Stomach (tissue), 9 donors: ENCODE results near the gene PYGB. TPM values are rescaled to one million over a fixed set of nuclear protein-coding genes. Genes with fewer than 3 reads are reported as not detected.

Source experiments
- DNase-seq, 2 donors: peaks; one replicate each; pipeline versions ENCODE4 v3.0.0 to v3.0.0-alpha.2; 2013 to 2019
- H3K27ac ChIP-seq, 5 donors: fragments of 200-600 bp in 4 of 5; sonication (generic) in 4 of 5; one replicate each; pipeline ENCODE4 v1.5.1; 2013 to 2019; ENCODE audit warnings: mild to moderate bottlenecking in 1 of 5, moderate library complexity in 1 of 5
- H3K27me3 ChIP-seq, 3 donors: fragments of 200-600 bp; sonication (generic); one replicate each; pipeline ENCODE4 v1.5.1; 2017 to 2019; ENCODE audit warnings: mixed run types in 1 of 3
- H3K36me3 ChIP-seq, 4 donors: fragments of 200-600 bp; sonication (generic); 1 replicate in 3 of 4; 2 replicates in 1 of 4; pipeline ENCODE4 v1.5.1; 2016 to 2019
- H3K4me1 ChIP-seq, 4 donors: fragments of 200-600 bp; sonication (generic); one replicate each; pipeline ENCODE4 v1.5.1; 2016 to 2019
- H3K4me3 ChIP-seq, 4 donors: fragments of 200-600 bp; sonication (generic) in 3 of 4; one replicate each; pipeline ENCODE4 v1.5.1; 2016 to 2019; ENCODE audit warnings: mild to moderate bottlenecking in 1 of 4
- H3K9me3 ChIP-seq, 4 donors: fragments of 200-600 bp; sonication (generic); one replicate each; pipeline ENCODE4 v1.5.1; 2016 to 2019
- EP300 ChIP-seq: sonication (generic); formaldehyde crosslinking; IDR thresholded peaks from one replicate; pipeline ENCODE4 v1.6.1; 2017; ENCODE audit warnings: antibody characterized with exemption
- POLR2A ChIP-seq, 4 donors: fragments of 450-650 bp; IDR thresholded peaks; one replicate each; pipeline ENCODE4 v1.6.1; 2016; ENCODE audit warnings: antibody characterized with exemption in 4 of 4, control low read depth in 2 of 4, mild to moderate bottlenecking in 1 of 4, moderate library complexity in 1 of 4
- POLR2AphosphoS5 ChIP-seq, 3 donors: sonication (generic); formaldehyde crosslinking; IDR thresholded peaks; one replicate each; pipeline ENCODE4 v1.6.1; 2016; ENCODE audit warnings: antibody characterized with exemption in 3 of 3
- WGBS, 5 donors: extraction: QIAGEN DNeasy Blood & Tissue Kit in 3 of 5; methylation state at CpG; one replicate each; pipeline versions ENCODE4 v1.1.5 to v1.1.7; 2013 to 2018; 5-methylcytosine and 5-hydroxymethylcytosine counted together
- intact Hi-C: fragments of 100-400 bp; cut with DNase I; formaldehyde crosslinking; loops from one replicate; pipeline ENCODE4 v1.15.1; 2023; ENCODE audit warnings: low total_unique reads
- polyA plus RNA-seq, 3 donors: library from polyadenylated mRNA; stranded (reverse); fragments of 200-250 nt; gene quantifications; one replicate each; pipeline ENCODE4 v1.2.3, GENCODE V29; 2013
- total RNA-seq, 5 donors: library from RNA; depleted of rRNA; stranded (reverse); fragments of >200 nt; gene quantifications; one replicate each; pipeline versions ENCODE4 v1.1.0 to v1.2.3, GENCODE V29; 2014 to 2016
- TF ChIP-seq, protein P1 (sequence below), 7 experiments: fragments of 450-650 bp in 4 of 7; fragments of 200-600 bp in 3 of 7; sonication (generic) in 3 of 7; IDR thresholded peaks; one replicate each; pipeline ENCODE4 v1.5.1; 2016 to 2019; ENCODE audit warnings: antibody characterized with exemption in 7 of 7, control low read depth in 2 of 7, mild to moderate bottlenecking in 1 of 7
- donor health status: healthy with polysubstance abuse.
- donor health status: Bipolar disorder and iron deficiency.
- donor health status: healthy.

Gene PYGB
- total and polyA plus RNA-seq, 8 donors, result 23.1 to 116 (median 49.5) TPM

DNA sequence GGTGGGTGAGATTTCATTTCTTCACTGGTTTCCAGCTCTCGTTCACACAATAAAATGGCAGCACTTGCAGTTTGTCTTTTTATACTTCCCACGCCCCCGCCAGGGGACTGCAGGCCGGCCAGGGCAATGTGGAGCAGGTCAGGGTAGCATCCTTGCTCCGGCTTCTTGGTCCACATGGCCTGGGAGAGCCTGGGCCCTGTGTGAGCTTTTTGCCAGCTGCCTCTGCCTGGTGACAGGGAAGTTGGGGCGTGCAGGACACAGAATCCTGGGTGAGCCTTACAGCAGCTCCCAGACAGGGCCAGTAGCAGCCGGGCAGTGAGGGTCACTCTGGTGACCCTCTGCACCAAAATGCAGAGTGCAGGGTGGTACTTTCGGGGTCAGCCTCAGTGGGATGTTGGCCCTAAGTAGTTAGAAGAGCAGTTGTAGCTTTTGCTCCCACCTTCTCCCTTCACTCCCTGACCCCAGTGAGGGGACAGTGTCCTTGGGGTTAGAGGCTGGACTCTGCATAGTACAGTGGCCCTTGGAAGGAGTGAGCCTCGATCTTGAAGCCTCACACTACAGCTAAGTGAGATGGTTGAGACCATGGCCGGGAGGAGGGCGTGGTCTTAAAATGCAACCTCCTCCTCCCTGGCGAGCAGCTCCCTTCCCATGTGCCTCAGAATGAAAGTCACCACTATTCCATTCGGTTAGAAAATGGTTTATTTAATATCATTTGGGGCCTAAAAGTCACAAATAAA lies 23.8 kb downstream of the PYGB start:
- Histone ChIP-seq H3K27me3 (no peaks in the 10 kb centered on the region), H3K36me3 (peaks cover 36 to 79% (median 77%) of the 10 kb centered on the region in 4 donors), H3K9me3 (no peaks in the 10 kb centered on the region), H3K27ac (no peak overlapping the region), H3K4me1 (no peaks in the 10 kb centered on the region), H3K4me3 (no peak overlapping the region)
- TF ChIP-seq POLR2A (IDR thresholded peaks at IDR 0.05) (no peak), EP300 (no peak), POLR2AphosphoS5 (IDR thresholded peaks at IDR 0.05) (no peak)
- TF ChIP-seq, protein P1, sequence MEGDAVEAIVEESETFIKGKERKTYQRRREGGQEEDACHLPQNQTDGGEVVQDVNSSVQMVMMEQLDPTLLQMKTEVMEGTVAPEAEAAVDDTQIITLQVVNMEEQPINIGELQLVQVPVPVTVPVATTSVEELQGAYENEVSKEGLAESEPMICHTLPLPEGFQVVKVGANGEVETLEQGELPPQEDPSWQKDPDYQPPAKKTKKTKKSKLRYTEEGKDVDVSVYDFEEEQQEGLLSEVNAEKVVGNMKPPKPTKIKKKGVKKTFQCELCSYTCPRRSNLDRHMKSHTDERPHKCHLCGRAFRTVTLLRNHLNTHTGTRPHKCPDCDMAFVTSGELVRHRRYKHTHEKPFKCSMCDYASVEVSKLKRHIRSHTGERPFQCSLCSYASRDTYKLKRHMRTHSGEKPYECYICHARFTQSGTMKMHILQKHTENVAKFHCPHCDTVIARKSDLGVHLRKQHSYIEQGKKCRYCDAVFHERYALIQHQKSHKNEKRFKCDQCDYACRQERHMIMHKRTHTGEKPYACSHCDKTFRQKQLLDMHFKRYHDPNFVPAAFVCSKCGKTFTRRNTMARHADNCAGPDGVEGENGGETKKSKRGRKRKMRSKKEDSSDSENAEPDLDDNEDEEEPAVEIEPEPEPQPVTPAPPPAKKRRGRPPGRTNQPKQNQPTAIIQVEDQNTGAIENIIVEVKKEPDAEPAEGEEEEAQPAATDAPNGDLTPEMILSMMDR (IDR thresholded peaks at IDR 0.05), result no peak
- peak in 1 of 2 donors; percentile 20 for DNase-seq
- intact Hi-C loops, result no loop called here
- 92 to 99% (median 94%) methylated on average over 13 of the region's 13 CpGs for WGBS, 5 donors

DNA sequence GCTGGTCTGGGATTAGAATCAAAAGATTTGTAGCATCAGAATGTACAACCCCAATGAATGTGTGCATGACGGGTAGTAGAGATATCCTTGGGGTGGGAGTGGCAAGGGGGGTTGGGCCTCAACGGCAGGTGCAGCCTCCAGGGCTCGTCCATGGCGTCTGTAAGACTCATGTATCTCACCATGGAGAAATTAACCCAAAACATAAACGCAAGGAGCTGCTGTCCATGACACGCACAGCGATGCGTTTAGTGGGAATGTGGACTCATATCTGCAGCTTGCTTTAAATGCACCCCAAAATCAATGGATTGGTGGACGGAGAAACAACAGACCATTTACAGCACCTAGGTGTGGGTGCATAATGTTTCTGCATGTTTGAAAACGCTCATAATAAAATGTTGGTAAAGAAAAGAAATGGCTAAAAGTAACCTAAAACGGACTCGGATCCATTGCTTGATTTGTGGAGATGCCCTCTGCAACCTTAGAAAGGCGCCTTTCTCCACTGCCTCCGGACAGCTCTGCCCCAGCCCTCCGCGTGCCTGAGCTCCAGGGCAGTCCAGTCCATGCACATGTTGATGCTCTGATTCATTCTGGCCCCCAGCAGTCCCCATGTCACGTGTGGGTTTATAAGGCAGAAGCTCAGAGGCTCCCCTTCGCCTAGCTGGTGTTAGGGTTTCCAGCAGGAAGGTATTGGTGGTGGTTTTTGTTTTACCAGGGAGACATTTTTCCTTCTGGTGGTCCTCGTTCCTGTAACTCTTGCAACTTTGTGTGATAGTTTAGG lies 24.5 kb downstream of the PYGB start:
- Histone ChIP-seq H3K27me3 (no peaks in the 10 kb centered on the region), H3K27ac (no peak overlapping the region), H3K36me3 (peaks cover 44 to 86% (median 85%) of the 10 kb centered on the region in 4 donors), H3K4me3 (no peak overlapping the region), H3K4me1 (no peaks in the 10 kb centered on the region), H3K9me3 (no peaks in the 10 kb centered on the region)
- TF ChIP-seq POLR2AphosphoS5 (IDR thresholded peaks at IDR 0.05) (no peak), POLR2A (IDR thresholded peaks at IDR 0.05) (no peak), EP300 (no peak)
- TF ChIP-seq, protein P1 (IDR thresholded peaks at IDR 0.05), result no peak
- peak in 1 of 2 donors; percentile 9 for DNase-seq
- intact Hi-C loops, result no loop called here
- 86 to 94% (median 90%) methylated on average over 19 of the region's 19 CpGs for WGBS, 5 donors

DNA sequence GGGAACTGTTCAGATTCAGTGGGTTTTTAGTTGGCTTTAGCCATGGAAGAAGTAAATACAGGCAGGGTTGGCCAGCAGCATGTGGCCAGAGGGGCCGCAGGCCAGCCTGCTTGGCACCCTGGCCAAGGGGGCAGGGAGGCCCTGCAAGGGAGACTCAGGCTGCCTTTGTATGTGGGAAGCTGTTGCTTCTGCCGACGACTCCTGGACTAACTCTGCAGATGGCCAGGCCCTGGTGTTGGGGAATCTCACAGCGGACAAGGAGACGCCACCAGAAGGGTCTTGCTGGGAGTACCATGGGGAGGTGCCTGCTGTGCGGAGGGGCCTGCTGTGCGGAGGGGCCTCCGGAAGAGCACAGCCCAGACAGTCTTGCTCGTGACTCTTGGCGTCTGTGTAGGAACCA lies 25.2 kb downstream of the PYGB start:
- Histone ChIP-seq H3K27me3 (no peaks in the 10 kb centered on the region), H3K4me3 (no peak overlapping the region), H3K4me1 (no peaks in the 10 kb centered on the region), H3K36me3 (peaks cover 50 to 93% (median 91%) of the 10 kb centered on the region in 4 donors), H3K27ac (peak overlapping the region in 1 of 5 donors; percentile 27), H3K9me3 (no peaks in the 10 kb centered on the region)
- intact Hi-C loops, result no loop called here
- 81 to 96% (median 92%) methylated on average over 8 to 10 of the region's 10 CpGs for WGBS, 5 donors
- peak in 1 of 2 donors; percentile 8 for DNase-seq
- TF ChIP-seq POLR2A (IDR thresholded peaks at IDR 0.05) (no peak), EP300 (no peak), POLR2AphosphoS5 (IDR thresholded peaks at IDR 0.05) (no peak)
- TF ChIP-seq, protein P1 (IDR thresholded peaks at IDR 0.05), result no peak

DNA sequence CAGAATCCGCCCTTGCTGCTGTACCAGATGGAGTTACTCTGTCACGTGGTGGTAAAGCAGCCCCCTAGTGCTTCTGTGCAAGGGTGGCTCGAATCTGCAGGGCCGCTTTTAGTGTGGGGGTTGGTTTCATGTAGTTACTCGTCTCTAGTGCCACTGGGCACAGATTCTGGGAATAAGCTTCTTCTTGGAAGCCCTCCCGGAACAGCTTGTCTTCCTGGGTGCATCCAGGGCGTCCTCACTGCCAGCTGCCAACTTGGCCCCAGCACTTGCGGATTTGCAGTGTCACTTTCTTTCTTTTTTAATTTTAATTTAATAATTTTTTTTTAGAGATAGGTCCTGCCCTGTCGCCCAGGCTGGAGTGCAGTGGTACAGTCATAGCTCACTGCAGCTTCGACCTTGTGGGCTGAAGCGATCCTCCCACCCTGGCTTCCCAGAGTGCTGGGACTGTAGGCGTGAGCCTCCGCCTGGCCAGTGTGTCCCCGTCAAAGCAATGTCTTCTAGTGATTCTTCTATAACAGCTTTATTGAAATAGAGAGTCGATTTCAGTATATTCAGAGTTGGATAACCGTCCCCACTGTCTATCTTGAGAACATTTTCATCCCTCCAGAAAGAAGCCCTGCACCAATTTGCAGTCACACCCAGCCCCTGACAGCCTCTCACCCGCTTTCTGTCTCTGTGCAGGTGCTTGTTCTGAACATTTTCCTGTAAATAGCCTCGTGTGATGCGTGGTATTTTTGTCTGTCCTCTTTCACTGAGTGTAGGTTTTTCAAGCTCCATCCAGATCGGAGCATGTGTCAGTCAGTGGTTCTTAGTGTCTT lies 25.9 kb downstream of the PYGB start:
- peak; percentile 16 for TF ChIP-seq EP300
- TF ChIP-seq, protein P1 (IDR thresholded peaks at IDR 0.05), result no peak
- H3K36me3 ChIP-seq, result peaks cover 55 to 100% (median 98%) of the 10 kb centered on the region in 4 donors
- H3K27me3 ChIP-seq, result no peaks in the 10 kb centered on the region
- peak in 1 of 2 donors; percentile 17 for DNase-seq
- no peak overlapping the region for H3K27ac ChIP-seq
- no peaks in the 10 kb centered on the region for H3K4me1 ChIP-seq
- H3K4me3 ChIP-seq, result no peak overlapping the region
- intact Hi-C loops, result no loop called here
- H3K9me3 ChIP-seq, result no peaks in the 10 kb centered on the region
- 84 to 94% (median 92%) methylated on average over 20 of the region's 20 CpGs for WGBS, 5 donors
